ENCODE data around the gene ZNF277.

ZNF277 gene

DNA sequence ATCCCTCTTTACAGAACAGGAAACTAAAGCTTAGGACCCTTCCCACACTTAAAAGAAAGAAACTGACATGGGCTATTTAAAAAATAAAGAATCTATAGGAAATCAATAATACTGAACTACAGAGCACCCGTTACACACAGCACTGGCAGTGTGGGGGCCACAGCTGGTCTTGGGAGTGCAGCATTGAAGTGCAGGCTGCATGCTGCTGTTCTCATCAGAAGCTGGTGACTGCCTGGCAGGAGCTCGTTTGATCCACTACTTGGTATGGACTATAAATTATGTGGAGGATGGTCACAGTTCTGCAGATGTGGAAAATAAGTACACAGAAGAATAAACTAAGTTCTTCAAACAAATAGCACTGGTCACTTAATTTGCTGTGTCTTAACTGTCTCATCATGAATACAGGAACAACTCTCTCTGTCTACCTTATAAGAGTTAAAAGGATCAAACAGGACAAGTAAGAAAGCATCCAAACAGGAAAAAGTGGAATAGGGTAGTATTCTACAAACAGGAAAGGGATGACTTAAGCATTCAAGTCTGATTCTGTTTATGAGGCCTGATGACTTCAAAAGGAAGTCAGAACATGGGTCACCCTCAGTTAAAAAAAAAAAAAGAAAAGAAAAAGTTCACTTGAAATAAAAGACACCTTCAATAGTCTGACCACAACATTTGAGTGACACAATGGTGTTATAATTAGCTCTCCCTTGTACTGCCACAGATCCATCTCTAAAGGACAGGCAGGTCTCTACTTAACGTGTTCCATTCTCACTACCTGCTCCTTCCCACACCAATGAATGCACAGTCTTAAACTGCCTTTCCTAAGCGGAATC lies 21.3 kb upstream of the ZNF277 start:
- peak; percentile 64 for DNase-seq (ENCODE audit: low spot score)

DNA sequence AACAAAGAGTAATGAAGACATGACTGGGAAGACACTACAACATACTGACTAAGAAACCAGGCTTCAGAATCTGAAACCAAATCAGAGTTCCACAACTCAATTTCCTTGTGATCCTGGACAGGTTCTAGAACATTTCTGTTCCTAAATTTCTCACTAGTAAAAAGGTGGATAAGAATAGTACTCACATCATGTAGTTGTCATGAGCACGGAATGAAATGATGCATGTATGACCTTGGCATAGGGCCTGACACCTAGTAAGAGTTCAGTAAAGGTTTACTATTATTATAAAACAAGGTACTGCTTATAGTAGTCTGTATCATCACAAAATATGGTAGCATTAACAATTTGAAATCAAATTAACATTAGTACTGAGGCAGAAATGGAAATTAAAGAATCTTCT lies 20.2 kb upstream of the ZNF277 start:
- DNase-seq (ENCODE audit: low spot score): no peak

DNA sequence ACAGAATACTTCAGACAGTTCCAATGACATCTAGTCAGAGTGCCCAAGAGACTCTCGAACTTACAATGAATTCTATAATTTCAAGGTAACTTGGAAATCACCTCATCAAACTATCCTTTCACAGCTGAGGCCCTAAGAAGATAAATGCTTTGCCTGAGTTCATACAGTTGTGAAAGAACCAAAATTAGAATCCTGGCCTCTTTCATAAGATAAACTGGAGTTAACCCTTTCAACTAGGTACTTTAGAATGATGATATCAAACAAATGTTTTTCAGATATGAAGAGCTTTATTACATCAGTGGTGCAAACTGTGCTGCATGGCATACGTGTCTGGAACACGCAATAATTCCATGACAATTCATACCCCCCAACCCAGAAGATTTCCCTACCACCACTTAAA lies 18.2 kb upstream of the ZNF277 start:
- DNase-seq (ENCODE audit: low spot score): no peak

DNA sequence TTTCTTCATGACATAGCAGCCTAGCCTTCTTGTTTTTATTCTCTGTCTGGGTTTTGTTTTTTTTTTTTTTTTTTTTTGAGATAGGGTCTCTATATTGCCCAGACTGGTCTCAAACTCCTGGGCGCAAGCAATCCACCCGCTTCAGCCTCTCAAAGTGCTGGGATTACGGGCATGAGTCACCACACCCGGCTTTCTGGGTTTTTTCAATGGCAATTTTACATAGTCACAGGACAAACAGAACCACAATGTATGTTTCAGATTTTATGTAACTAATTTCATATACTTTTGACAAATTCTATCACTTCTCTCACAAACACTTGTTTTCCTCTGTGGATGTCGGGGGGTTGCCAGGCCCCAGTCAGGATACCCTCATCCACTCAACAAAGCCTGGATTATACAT lies 16.8 kb upstream of the ZNF277 start:
- no peak for DNase-seq (ENCODE audit: low spot score)

DNA sequence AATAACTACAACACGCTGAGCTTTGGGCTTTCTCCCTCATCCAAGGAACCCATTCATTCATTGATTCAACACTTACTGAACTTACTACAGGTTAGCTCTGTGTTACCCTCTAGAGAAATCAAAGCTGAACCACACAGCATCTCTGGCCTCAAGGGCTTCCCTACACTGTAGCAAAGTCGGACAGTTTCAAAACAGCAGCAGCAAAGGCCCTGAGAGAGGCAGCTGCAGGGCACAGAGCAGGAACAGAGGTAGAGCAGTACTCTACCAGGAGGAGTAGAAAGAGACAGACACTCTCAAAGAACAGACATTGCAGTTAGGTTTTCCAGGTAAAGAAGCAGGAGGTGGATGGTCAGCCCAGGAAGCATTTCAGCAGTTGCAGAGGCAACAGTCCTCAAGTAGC lies 16.4 kb upstream of the ZNF277 start:
- DNase-seq (ENCODE audit: low spot score): no peak

DNA sequence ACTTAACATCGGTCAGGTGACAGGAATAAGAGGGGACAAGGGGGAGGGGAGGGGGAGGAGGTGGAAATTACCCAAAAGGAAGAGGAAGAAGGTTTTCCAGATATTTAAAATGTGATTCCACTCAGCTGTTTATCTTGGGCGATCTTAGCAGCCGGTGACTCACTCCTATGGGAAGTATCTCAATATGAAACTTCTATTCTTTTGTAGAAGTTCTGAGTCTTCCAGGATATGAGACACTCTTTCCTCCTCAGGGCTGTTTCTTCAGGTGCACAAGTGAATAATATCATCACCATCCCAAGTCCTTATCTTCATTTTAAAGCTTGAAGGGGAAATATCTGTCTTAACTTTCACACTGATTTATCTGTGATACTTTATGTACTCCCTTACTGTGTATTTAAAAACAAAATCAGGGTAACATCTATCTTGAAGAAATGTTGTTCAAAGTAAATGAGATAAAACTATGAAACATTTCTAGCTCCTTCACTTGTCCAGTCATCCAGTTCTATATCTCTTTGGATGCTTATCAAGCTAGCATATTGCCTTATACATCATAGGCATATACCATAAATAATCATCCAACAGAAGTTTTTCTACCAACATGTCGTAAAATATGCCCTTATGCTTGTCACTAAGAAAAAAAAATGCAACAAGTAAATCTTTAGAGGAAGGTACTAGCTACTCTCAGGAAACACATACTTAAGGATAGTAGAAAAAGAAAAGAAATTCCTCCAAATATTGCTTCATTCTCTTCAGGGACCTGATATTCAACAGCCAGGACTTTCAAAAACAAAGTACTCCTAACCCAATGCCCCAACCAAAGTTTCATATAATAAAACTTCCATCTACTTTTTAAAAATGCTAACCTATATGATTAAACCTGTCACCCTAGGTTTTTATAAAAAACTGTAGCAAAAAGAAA lies 14.0 kb upstream of the ZNF277 start:
- peak; percentile 96 for DNase-seq (ENCODE audit: low spot score)

DNA sequence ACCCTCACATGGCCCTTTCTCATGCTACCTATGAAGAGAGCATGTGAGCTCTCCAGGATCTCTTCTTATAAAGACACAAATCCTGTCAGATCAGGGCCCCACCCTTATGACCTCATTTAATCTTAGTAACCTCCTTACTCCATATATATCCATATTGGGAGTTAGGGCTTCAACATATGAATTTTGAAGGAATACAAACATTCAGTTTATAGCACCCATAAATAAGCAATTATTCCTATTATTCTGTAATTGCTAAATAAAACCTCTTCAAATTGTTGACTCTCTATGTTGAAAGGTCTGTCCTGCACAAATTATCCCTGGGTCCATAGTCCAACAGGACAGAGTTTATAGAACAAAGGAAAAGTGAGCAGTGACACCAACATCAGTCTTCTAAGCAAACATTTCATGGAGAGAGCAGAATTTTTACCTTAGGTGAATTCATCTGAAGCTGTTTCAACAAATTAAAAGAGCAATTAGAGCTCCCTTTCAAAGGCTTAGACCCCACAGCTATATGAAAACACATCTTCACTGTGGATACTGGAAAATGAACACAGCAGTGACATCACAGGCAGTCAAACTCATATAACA lies 12.5 kb upstream of the ZNF277 start:
- DNase-seq (ENCODE audit: low spot score): no peak

DNA sequence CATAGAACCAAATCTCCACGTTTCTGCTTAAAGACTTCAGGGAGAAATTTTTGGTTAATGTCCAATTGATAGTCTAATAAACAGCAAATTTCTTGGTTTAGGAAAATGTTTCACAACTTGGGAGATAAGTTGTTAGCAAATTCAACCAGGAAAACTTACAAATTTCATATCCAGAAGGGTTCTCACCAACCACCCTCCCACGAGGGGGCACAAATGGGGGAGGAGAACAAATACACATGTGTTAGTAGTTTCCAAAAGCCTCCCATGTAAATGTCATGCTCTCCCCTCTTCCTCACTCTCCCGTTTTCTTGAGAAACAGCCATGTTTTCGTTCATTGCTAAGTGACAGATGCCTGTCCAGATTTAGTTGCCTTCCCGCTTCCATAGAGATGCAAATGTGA lies 10.8 kb upstream of the ZNF277 start:
- DNase-seq (ENCODE audit: low spot score): no peak

DNA sequence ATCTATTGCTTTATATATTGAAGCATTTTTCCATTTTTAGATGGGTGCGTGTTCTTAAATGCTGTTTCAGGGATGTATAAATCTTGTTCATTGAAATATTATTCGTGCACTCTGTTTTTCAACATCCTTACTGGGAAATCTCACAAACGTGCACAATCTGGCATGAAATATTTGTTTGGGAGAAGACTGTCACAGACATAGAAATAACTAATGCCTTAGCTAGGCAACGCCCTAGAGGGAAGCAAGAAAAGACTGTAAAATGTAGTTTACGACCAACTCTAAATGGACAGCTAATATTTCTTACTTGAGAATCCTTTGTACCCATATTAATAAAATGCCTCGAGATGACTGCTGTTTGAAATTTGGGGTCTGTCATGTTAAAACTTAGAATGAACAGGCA lies 9.2 kb upstream of the ZNF277 start:
- no peak for DNase-seq (ENCODE audit: low spot score)

DNA sequence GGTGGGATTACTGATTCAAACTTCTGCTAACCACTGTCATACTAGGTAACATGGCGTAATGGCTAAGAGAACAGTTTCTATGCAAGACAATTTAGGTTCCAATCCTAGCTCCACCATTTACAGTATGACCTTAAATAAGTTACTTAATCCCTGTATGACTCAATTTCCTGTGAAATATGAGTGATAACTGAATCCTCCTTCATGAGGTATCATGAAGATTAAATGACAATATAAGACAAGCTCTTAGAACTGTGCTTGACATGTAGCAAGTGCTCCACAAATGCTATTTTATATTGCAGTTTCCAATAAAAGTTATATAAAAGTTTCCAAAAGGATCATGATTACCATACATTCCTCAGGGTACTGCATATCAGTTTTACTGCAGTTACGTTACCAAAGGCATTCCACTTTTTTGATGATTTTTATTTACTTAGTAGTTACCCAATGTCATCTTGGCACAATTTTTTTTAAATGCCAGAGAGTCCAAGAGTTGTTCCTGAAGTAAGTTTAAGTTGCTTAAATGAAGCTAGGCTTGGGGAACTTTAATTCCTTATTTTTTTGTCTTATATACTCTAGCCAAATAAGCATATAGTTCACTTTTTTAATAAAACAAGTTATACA lies 7.3 kb upstream of the ZNF277 start:
- no peak for DNase-seq (ENCODE audit: low spot score)

DNA sequence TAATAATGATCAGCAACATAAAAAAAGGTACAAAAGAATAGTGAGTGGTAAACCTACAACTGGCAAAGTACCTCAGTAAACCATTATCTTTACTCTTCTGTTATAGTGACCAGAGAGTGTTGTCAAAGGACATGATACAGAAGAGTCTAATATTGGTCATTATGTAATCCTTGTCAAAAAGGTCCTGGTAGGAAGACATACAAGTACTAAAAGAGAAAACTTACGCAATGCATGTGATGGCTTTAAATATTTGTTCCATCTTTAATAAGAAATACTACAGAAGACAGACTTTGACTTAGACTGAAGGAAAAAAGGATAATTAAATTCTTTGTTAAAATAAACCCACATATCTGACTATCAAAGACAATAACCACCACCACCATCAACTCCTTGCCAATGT lies 6.8 kb upstream of the ZNF277 start:
- DNase-seq (ENCODE audit: low spot score): no peak

DNA sequence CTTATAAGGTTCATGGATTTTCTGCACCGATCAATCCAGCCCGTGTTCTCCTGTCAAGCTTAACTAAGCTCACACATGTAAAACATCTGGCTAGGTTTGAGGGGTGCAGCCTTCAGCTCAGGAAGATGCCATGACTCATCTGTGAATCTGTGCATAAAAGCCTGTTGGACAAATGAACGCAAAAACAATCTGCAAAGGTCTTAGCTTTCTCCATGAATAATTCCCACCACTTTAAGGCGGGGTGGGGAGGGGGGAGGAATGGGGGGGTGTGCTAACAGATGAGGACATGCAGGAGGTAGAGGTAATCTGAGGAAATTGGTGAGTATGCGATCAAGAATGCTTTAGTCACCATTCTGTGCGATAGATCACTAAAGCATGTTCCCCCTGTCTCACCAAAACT lies 5.1 kb upstream of the ZNF277 start:
- DNase-seq (ENCODE audit: low spot score): no peak

DNA sequence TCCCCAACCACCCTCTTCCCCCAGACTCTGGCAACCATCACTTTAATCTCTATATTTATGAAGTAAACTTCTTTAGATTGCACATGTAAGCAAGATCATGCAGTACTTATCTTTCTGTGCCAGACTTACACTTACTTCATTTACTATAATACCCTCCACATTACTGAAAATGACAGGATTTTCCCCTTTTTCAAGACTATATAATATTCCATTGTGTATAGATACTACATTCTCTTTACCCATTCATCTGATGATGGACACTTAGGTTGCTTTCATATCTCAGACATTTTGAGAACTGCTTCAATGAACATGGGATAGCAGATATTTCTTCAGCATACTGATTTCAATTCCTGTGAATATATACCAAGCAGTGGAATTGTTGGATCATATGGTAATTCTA lies 4.7 kb upstream of the ZNF277 start:
- no peak for DNase-seq (ENCODE audit: low spot score)

DNA sequence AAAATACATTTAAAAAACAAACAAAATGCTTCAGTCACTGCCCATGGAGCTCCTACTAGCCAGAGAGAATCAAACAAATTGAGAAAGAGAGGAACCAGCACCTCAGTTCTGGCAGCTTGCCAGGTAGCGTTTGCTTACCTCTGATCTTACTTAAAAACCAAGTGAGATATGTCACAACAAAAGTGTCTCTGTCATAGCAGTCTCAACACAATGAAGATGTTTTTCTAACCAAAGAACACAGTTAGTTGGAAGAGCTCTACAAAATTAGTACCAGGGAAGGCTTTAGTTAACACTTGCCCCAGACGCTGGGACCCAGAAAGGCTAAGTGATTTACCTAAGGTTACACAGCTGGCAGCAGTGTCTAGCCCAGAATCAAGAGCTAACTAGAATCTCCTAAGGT lies 3.7 kb upstream of the ZNF277 start:
- no peak for DNase-seq (ENCODE audit: low spot score)

DNA sequence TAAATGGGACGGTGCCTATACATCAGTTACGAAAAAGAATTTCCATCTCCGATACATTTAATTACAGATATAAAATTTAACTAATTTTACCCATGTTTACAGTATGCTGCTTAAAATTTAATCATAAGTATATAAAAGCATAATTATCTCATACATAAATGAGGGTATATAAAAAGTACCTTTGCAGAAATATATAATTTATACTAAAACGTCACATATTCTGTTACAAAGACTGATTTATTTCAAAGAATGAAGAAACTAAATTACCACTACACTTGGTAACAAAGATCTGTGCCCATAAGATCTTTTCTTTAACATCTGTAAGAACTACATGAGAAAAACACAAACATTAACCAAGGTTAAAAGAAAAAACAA lies 3.1 kb upstream of the ZNF277 start:
- no peak for DNase-seq (ENCODE audit: low spot score)

DNA sequence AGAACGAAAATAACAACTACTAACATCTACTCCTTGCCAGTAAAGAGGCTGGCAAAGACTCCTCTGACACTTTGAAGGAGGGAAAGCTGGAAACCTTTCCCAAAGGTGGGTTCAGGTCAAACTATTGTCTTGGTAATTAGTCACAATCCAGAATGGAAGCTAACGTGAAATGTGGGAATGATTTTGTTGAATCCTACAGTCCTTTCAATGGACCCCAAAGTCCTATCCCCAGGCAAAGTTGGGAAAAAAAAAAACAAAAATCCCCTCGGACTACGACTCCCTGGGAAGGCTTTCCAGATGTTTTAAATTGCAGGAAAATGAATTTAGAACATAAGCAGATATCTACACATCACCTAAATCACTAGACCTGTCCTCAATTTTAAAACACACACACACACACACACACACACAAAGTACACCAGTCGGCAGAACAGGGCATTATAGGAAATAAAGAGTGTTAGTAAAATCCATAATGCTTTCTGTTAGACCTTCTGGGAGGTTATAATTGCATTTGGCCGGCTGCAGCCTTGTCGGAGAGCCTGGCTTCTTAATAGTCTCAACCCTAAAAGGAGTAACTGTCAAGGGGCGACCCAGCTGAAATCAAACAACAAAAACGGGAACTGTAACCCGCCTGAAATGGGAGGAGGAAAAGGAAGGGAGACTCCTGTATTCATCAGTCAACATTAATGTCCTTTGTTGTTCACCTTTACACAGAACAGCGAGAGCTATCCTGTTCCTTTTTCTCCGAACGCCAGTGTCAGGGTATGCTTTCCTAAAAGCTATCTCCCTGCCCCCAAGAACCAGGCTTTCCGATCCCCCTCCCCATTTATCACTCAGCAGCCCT lies 1.8 kb upstream of the ZNF277 start:
- no peak for DNase-seq (ENCODE audit: low spot score)

DNA sequence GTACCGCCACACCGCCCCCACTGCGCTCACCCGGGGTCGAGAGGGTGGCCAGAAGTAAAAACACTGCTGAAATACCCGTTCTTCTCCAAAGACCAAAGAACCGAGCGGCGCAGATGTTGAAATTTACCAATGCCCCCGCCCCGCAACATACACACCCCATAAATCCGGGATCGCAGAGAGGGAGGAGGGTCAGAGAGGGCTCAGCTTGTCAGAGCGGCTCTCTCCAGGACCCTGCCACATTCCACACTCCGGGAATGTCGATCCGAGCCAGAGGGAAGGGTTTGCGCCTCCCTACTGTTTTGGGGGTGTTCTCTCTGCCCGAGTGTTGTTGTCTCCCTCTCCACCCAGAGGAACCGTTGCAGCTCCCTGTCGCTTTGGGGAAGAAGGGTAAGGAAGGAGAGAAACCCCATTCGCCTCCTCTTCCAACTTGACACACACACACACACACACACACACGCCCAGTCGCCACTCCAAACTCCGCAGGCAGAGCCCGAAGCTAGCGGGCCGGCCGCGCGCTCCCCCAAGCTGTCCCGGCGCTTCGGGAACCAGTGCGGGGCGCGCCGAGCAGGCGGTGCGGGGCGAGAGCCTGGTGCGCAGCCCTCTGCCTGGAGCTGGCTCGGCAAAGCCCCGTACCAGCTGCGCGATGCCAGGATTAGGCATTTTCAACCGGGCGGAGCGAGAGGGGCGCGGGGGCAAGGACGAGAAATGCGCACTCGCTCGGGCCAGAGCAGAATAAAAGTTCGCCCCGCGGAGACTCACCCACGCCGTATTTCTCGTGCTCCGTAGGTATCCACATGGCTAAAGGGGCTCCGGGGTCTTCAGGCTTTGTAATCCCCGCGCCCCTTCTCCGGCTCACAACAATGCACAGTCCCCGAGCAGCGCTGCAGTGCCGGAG lies 905 bp upstream of the ZNF277 start:
- no peak for DNase-seq (ENCODE audit: low spot score)

DNA sequence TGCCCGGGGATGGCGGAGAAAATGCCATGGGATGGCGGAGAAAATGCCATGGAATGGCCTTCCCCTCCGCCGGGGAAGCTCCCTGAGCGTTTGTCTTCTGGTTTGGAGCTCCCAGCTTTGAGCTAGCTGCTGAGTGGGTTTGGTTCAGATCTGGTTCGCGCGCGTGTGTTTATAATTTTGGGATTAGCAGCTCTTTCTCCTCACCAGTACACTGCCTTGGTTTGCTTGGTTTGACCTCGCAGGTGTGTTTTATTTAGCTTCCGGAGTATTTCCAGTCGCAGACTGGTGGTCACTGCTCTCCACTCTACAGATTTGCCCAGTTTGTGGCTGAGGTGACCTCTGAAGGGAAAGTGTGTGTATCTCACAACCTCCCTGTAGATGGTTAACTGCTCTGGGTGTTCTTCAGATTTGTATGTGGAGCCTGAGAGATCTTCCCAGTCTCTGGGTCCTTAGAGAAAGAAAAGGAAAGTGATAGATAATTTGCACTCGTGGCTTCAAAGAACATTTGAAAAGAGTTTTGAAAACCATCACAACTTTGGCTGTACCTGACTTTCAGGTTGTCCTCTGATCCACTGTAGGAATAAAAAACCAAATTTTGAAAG lies 597 bp downstream of the ZNF277 start:
- no peak for DNase-seq (ENCODE audit: low spot score)

DNA sequence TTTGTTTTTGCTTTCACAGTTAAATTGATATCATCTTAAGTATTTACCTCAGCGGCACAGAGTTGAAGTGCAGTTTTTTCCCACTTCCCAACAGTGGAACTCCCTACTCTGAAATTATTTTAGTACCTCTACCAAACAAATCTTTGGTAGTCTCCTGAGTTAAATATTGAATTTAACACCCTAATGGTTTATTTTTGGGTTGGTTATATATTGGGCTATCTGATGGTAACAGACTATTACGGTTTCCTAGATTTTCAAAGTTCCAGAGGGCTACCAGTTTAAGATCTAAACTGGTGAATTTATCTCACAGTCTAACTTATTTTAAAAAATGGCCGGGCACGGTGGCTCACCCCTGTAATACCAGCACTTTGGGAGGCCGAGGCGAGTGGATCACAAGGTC lies 1.3 kb downstream of the ZNF277 start:
- DNase-seq (ENCODE audit: low spot score): no peak

DNA sequence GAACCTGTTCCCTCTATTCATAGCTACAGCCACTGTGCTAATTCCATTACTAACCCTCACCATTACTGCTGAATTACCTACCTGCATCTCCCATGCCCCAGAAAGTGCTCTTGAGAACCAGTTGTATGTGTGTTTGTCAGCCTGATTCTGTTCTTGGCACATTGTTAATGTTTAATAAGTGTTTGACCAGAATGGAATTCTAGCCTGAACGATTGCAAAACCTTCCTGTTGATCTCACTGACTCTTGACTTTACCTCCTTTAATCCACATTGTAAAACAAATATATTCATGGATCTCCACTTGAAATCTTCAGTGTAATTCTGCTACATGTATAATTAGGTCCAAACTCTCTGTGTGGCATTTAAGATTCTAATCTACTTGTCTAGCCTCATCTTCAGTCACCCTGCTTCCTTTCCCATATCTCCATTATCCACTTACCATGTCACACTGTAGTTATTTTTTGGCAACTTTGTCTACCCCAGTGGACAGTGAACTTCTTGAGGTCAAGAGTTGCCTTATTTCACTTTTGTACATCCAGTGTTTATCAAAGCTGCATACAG lies 4.9 kb downstream of the ZNF277 start:
- DNase-seq (ENCODE audit: low spot score): no peak
